ENCODE data around the gene PAK6.
A peak's percentile ranks its signal among the peaks of the same experiment; 100 is the strongest.

Gene PAK6

GRCh38 chr15:40316931-40317330 lies 78.1 kb downstream of the PAK6 start:
- TF ChIP-seq, protein P1, sequence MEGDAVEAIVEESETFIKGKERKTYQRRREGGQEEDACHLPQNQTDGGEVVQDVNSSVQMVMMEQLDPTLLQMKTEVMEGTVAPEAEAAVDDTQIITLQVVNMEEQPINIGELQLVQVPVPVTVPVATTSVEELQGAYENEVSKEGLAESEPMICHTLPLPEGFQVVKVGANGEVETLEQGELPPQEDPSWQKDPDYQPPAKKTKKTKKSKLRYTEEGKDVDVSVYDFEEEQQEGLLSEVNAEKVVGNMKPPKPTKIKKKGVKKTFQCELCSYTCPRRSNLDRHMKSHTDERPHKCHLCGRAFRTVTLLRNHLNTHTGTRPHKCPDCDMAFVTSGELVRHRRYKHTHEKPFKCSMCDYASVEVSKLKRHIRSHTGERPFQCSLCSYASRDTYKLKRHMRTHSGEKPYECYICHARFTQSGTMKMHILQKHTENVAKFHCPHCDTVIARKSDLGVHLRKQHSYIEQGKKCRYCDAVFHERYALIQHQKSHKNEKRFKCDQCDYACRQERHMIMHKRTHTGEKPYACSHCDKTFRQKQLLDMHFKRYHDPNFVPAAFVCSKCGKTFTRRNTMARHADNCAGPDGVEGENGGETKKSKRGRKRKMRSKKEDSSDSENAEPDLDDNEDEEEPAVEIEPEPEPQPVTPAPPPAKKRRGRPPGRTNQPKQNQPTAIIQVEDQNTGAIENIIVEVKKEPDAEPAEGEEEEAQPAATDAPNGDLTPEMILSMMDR (IDR thresholded peaks at IDR 0.05; ENCODE audit: low read depth, low read length, missing control alignments): no peak
- H3K4me3 ChIP-seq (ENCODE audit: low read depth, low read length): no peak overlapping the region
- DNase-seq (ENCODE audit: low read depth): no peak
- in situ Hi-C loops (cut with HindIII; ENCODE audit: low sequenced_read_pairs): no loop called here

- TF ChIP-seq, protein P1 (IDR thresholded peaks at IDR 0.05; ENCODE audit: low read depth, low read length, missing control alignments): no peak
- in situ Hi-C loops (cut with HindIII; ENCODE audit: low sequenced_read_pairs): no loop called here
- no peak overlapping the region for H3K4me3 ChIP-seq (ENCODE audit: low read depth, low read length)
- DNase-seq (ENCODE audit: low read depth): no peak
These were observed 78.7 kb downstream of the PAK6 start for GRCh38 chr15:40317580-40317979.

DNA sequence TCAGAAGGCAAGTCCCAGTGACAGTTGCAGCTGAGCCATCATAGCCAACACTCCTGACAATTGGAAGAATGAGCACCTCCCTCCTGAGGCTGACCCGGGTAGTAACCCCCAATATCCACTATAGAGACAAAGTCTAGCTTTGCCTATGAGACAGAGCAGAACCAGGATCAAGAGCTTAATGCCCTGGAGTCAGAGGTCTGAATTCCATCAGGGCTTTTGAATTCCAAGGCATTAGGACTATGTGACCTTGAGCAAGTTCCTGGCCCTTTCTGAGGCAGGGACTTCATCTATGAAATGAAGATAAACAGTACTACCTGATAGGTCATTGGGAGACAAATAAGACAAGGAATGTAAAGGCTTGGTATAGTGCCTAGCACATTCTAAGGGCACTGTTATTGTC lies 81.5 kb downstream of the PAK6 start:
- no peak for DNase-seq (ENCODE audit: low read depth)
- in situ Hi-C loops (cut with HindIII; ENCODE audit: low sequenced_read_pairs): loop anchor here (5.0 kb wide), 1 partner anchor 102 kb away; no protein-coding TSS in a partner anchor
- no peak overlapping the region for H3K4me3 ChIP-seq (ENCODE audit: low read depth, low read length)
- TF ChIP-seq, protein P1 (IDR thresholded peaks at IDR 0.05; ENCODE audit: low read depth, low read length, missing control alignments): no peak

GRCh38 chr15:40320931-40321371 lies 82.1 kb downstream of the PAK6 start:
- no peak overlapping the region for H3K4me3 ChIP-seq (ENCODE audit: low read depth, low read length)
- in situ Hi-C loops (cut with HindIII; ENCODE audit: low sequenced_read_pairs): loop anchor here (5.0 kb wide), 1 partner anchor 101 kb away; no protein-coding TSS in a partner anchor
- TF ChIP-seq, protein P1 (IDR thresholded peaks at IDR 0.05; ENCODE audit: low read depth, low read length, missing control alignments): peak; percentile 93
- DNase-seq (ENCODE audit: low read depth): no peak

GRCh38 chr15:40322531-40323238 lies 83.8 kb downstream of the PAK6 start:
- TF ChIP-seq, protein P1 (IDR thresholded peaks at IDR 0.05; ENCODE audit: low read depth, low read length, missing control alignments): no peak
- no peak for DNase-seq (ENCODE audit: low read depth)
- in situ Hi-C loops (cut with HindIII; ENCODE audit: low sequenced_read_pairs): loop anchor here (5.0 kb wide), 1 partner anchor 100 kb away; no protein-coding TSS in a partner anchor
- H3K4me3 ChIP-seq (ENCODE audit: low read depth, low read length): peak overlapping the region; percentile 31

- peak; percentile 79 for DNase-seq (ENCODE audit: low read depth)
- in situ Hi-C loops (cut with HindIII; ENCODE audit: low sequenced_read_pairs): loop anchor here (5.0 kb wide), 1 partner anchor 99 kb away; no protein-coding TSS in a partner anchor
- H3K4me3 ChIP-seq (ENCODE audit: low read depth, low read length): peak within 1 kb of the TSS; percentile 58
- TF ChIP-seq, protein P1 (IDR thresholded peaks at IDR 0.05; ENCODE audit: low read depth, low read length, missing control alignments): peak; percentile 57
These were observed 84.5 kb downstream of the PAK6 start, which contains the start of gene INAFM2 for GRCh38 chr15:40323239-40323952. Gene INAFM2 (plus strand): TSS chr15:40323692. CDS start chr15:40324056, 364 bp downstream.
